ENCODE data around the gene RALGPS1. TPM values are rescaled to one million over a fixed set of nuclear protein-coding genes. Genes with fewer than 3 reads are reported as not detected.

Gene RALGPS1
- 4.7 and 6.2 TPM in 2 replicates for total RNA-seq

DNA sequence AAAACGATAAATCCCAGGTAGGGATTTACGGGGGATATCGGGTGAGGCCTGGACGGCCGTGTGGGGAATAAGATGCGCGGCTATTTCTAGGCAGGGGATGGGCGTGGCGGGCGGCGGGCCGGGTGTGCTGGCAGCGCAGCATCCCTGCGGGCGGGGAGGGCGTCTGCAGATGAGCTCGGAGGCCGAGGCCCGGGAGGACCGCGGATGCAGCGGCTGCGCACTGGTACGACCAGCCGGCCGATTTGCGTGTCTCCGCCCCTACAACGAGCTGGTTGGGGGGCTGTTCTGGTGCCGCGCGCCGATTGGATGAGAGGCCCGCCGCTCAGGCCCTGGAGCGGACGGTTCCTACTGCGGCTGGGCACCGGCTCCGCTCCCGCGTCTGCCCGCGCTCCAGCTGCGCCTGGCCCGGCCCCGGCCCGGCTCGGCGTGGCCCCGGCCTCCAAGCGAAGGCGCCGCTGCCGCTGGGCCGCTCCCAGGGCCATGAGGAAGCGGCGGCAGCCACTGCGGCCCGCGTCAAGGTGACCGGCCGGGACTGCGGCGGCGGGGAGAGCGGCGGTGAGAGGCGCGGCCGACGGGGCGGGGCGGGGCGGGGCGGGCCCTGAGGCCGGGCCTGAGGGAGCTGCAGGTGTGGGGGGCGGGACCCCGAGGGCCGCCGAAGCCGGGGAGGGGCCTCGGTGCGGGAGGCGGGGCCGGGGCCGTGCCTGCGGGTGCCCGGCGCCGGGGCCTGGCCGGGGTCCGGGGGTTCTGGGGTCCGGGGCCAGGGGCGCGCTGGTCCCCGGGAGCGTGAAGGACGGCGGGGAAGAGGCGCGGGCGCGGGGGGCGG, at the start of gene RALGPS1:
TSS of gene RALGPS1 (plus strand) at position 325 of the 823 bp plus-strand sequence. CDS start 47,508 bp downstream, outside the sequence.

DNA sequence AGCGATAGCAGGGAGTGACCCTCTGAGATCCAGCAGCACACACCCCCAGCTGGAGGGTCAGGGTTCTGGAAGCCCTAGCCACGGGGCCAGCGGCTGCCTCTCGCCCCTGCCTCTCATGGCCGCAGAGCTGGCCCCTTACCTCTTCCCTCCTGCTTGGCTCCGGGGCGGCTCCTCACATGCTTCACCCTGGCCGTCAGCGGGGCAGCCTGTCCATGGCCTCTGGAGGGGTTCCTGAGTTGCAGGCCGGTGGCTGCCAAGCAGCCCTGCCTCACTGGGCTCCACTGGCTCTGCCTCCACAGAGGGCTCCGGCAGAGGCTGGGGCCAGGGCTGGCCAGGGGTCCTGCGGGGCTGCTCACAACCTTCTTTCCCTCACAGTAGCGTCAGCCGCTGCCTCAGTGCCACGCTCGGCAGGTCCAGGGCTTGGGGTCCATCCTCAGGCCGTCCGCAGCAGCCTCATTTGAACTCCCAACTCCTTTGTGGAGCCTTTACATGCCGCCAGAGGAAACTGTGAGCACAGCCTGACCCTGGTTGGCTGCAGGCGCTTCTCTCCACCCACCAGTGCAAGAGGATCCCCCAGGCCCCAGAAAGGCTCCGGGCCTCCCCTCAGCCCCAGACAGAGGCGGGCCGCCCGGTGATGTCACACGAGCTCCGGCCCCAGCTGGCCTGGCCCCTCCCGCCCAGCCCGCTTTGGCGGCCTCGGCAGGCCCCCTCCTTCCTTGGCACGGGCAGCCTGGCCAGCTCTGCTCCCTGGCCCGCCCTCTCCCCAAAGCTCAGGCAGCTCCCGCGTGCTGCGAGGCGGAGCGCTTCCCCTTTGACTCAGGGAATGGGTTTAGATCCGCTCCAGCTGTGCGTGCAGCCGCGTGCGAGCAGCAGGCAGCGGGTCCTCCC, 207.8 kb downstream of the RALGPS1 start, which contains the start of gene ANGPTL2:
TSS of gene ANGPTL2 (minus strand) at position 460 of the 888 bp plus-strand sequence. CDS start 13,904 bp downstream, outside the sequence.

DNA sequence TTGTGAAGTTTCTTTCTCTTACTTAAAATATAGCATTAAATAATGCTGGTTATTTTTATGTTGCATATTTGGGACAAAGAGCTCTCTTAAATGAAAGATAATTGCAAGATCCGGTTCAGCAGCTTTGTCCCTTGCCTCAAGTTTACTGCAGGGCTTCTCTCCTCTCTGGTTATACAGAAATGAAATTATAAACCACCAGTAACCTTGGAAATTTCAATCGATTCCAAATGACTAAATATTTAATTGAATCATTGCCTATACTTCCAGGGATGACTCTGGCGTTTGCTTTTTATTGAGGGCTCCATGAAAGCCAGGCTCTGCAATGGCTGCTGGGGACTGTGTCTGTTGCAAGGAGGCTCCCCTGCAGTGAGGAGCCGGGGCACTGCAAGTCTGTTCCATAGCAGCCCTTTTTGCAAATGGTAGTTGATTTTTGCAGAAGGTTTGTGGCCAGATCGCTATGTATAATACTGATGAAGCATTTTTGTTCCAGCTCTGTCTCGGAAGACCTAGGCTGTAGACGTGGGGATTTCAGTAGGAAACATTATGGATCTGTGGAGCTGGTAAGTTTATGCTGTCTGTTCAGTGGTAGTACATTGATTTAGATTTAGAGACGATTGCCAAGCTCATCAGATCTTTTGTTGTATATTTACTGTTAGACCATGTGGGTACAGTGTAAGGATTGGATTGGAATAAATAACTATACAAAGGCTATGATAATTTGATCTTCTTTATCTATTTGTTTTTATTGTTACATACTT, 350.1 kb downstream of the RALGPS1 start, which contains the start of gene GARNL3:
TSS of gene GARNL3 (plus strand) at position 313 of the 758 bp plus-strand sequence. CDS start at position 417, 104 bp downstream.

Other genes starting within 250 kb of the RALGPS1 start
- 33.0 and 54.7 TPM in 2 replicates for gene ZBTB43, start 109.7 kb upstream of the RALGPS1 start, total RNA-seq
- 7.2 and 13.9 TPM in 2 replicates for gene ZBTB34, start 54.1 kb upstream of the RALGPS1 start, total RNA-seq
- gene ANGPTL2, start 207.9 kb downstream of the RALGPS1 start, total RNA-seq, result under 0.01 and 0.14 TPM in 2 replicates